ENCODE results near the gene CAPS2.

DNA sequence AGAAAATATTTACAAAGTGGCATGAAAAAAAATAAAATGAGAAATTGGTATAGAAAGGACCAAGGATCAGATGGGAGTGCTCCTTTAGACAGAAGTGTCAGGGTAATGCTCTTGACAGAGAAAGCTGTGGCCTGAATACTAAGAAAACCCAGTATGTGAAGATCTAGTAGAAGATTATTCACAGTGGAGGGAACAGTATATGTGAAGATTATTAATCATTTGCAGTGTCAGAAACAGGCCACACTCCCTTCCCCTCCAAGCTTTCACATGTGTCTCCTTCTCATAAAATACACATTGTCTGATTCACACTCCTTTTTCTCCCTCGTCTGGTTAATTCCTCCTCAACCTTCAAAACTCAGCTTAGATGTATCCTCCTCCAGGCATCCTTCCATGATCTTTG, 41.3 kb downstream of the CAPS2 start:
- TF ChIP-seq CTCF (IDR thresholded peaks at IDR 0.05) (no peak), POLR2AphosphoS5 (IDR thresholded peaks at IDR 0.05) (no peak), EP300 (IDR thresholded peaks at IDR 0.05) (no peak), POLR2A (IDR thresholded peaks at IDR 0.05) (no peak)

All from suprapubic skin (tissue), 4 donors.